ENCODE data around the gene AGAP1. TPM values are rescaled to one million over a fixed set of nuclear protein-coding genes. Genes with fewer than 3 reads are reported as not detected.
"Not testable (repeated sequence)": the region's sequence is repeated elsewhere in the genome, so short reads cannot be mapped to it uniquely, and the experiment has no call there.

The AGAP1 gene
- total RNA-seq, 1 donor from 2014 or later = 54.7 TPM

DNA sequence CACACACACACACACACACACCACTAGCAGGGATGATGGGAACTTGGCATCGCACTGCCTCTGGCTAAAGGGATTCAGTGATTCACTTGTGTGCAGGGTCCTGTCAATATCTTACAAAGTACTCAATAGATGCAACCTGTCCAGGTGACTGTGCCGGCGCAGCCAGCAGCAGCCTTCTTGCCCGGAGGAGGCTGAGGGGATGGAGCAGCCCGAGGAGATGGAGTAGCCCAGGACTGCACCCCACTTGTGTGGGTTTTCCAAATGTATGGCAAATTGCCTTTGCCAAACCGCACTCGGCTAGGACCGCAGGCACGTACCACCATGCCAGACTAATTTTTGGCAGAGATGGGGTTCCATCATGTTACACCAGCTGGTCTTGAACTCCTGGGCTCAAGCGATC lies 643.2 kb downstream of the AGAP1 start:
- H3K4me1 Mint-ChIP-seq = no peaks in the 10 kb centered on the region
- no peak overlapping the region for H3K27ac Mint-ChIP-seq (ENCODE audit: unreplicated experiment)
- TF ChIP-seq, protein P1, sequence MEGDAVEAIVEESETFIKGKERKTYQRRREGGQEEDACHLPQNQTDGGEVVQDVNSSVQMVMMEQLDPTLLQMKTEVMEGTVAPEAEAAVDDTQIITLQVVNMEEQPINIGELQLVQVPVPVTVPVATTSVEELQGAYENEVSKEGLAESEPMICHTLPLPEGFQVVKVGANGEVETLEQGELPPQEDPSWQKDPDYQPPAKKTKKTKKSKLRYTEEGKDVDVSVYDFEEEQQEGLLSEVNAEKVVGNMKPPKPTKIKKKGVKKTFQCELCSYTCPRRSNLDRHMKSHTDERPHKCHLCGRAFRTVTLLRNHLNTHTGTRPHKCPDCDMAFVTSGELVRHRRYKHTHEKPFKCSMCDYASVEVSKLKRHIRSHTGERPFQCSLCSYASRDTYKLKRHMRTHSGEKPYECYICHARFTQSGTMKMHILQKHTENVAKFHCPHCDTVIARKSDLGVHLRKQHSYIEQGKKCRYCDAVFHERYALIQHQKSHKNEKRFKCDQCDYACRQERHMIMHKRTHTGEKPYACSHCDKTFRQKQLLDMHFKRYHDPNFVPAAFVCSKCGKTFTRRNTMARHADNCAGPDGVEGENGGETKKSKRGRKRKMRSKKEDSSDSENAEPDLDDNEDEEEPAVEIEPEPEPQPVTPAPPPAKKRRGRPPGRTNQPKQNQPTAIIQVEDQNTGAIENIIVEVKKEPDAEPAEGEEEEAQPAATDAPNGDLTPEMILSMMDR (conservative IDR thresholded peaks at IDR 0.05) = no peak
- no peaks in the 10 kb centered on the region for H3K27me3 Mint-ChIP-seq (ENCODE audit: low read depth)
- no peaks in the 10 kb centered on the region for H3K9me3 Mint-ChIP-seq
- no peak for DNase-seq (ENCODE audit: low read depth, low spot score)
- no peak overlapping the region for H3K4me3 Mint-ChIP-seq
- H3K36me3 Mint-ChIP-seq (ENCODE audit: low read depth) = peaks cover 2% of the 10 kb centered on the region

DNA sequence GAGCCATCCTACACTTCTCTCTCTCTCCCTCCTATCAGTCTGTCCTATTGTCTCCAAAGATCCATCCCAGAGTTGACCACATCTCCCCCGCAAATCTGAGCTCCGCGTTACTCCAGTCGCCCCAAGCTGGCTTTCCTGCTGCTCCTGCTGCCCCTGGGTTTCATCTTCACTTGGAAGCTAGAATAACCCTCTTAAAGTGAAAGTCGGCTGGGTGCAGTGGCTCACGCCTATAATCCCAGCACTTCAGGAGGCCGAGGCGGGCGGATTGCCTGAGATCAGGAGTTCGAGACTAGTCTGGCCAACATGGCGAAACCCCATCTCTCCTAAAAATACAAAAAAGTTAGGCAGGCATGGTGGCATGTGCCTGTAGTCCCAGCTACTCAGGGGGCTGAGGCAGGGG lies 647.8 kb downstream of the AGAP1 start:
- not testable (repeated sequence) for H3K9me3 Mint-ChIP-seq; H3K36me3 Mint-ChIP-seq (ENCODE audit: low read depth)

DNA sequence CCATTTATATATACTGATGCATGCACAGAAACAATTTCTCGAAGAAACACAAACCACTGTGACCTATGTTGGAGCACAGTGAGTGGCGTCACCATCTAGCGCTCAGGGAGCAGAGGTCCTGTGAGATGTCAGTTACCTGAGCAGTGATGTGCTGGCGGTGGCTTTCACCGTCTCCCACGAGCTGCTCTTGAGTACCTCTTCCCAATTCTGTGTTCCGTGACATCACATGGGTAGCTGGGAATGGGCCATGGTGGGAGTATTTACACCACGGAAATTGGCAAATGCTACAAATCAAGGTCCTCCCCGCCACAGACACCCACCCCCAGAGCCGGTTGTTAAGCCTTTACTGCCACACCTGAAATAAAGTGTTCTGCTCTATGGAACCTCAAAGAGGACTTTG lies 650.0 kb downstream of the AGAP1 start:
- Mint-ChIP-seq H3K36me3 (ENCODE audit: low read depth) (peaks cover 3% of the 10 kb centered on the region), H3K4me3 (no peak overlapping the region), H3K27ac (ENCODE audit: unreplicated experiment) (no peak overlapping the region), H3K4me1 (peaks cover 10% of the 10 kb centered on the region), H3K27me3 (ENCODE audit: low read depth) (peaks cover 5% of the 10 kb centered on the region), H3K9me3 (no peaks in the 10 kb centered on the region)
- no peak for DNase-seq (ENCODE audit: low read depth, low spot score)
- TF ChIP-seq, protein P1 (conservative IDR thresholded peaks at IDR 0.05) = no peak

More for the DNA sequence above, 647.8 kb downstream of the AGAP1 start:
- H3K4me3 Mint-ChIP-seq; H3K27me3 Mint-ChIP-seq (ENCODE audit: low read depth); H3K27ac Mint-ChIP-seq (ENCODE audit: unreplicated experiment); DNase-seq (ENCODE audit: low read depth, low spot score); H3K4me1 Mint-ChIP-seq: not testable (repeated sequence)

DNA sequence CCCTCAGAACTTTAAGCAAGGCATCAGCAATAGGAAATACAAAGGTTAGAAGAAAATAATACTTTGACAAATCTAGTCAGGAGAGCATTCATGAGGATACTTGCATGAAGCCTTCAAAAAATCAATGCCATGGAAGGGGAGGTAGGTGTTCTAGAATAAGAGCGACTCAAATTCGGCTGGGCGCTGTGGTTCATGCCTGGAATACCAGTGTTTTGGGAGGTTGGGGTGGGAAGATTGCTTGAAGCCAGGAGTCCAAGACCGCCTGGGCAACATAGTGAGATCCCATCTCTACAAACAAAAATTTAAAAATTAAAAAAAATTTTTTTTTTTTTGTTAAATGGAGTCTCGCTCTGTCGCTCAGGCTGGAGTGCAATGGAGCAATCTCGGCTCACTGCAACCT lies 652.6 kb downstream of the AGAP1 start:
- Mint-ChIP-seq H3K4me1 (peaks cover 10% of the 10 kb centered on the region), H3K36me3 (ENCODE audit: low read depth) (peaks cover 3% of the 10 kb centered on the region), H3K27ac (ENCODE audit: unreplicated experiment) (no peak overlapping the region), H3K27me3 (ENCODE audit: low read depth) (peaks cover 8% of the 10 kb centered on the region), H3K4me3 (no peak overlapping the region), H3K9me3 (peaks cover 3% of the 10 kb centered on the region)
- TF ChIP-seq, protein P1 (conservative IDR thresholded peaks at IDR 0.05) = no peak
- DNase-seq (ENCODE audit: low read depth, low spot score) = no peak

DNA sequence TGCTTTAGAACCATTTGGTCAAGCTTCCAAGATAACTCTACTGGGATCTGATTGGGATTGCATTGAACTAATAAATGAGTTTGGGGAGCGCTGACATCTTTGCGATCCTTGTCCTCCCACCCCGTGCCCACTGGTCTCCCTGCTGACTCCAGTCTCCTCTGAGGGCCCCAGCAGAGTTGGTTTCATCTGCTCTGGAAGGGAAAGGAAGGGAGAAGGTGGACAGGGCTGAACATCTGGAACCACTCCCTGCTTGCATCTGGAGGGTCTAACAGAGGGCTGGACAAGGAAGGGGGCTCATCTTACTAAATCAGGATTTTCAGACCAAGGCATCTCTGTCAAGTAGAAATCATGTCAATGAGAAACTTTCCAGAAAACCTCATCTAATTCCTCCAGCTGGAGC lies 661.6 kb downstream of the AGAP1 start:
- peaks cover 51% of the 10 kb centered on the region for H3K27me3 Mint-ChIP-seq (ENCODE audit: low read depth)
- peaks cover 10% of the 10 kb centered on the region for H3K4me1 Mint-ChIP-seq
- H3K36me3 Mint-ChIP-seq (ENCODE audit: low read depth) = peaks cover 5% of the 10 kb centered on the region
- no peak for DNase-seq (ENCODE audit: low read depth, low spot score)
- TF ChIP-seq, protein P1 (conservative IDR thresholded peaks at IDR 0.05) = no peak
- H3K27ac Mint-ChIP-seq (ENCODE audit: unreplicated experiment) = no peak overlapping the region
- H3K9me3 Mint-ChIP-seq = peaks cover 5% of the 10 kb centered on the region
- no peak overlapping the region for H3K4me3 Mint-ChIP-seq

DNA sequence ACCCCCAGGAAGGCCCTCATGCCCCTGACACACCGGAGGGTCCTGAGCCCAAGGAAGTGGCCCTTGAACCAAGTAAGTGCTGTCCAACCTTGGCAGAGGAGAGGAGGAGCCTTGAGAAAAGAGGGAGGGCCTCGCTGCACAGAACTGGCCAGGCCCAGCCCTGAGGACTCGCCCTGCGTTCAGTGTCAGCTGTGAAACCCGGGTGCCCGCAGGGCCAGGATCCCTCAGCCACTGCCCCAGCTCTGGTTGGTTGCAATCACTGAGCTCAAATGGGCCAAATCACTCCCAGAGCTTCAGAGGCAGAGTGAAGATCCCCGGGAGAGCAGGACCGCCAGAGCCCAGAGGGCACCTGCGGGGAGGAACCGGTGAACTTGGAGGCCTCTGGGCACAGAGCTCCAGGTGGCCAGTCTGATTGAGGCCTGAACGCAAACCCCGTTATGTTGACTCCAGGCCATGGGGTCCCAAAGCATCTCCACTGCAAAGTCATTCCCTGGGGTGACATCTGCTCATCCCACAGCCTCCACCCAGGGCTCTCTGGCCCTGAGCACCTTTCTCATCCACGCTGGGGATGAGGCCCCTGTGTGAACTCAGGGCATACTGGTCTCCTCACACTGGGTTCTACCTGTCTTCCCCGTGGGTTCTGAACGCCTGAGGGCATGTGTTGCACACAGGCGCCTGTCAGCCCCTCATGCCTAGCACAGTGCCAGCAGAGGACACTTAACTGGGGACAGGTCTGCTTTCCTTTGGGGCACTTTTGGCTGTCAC lies 662.4 kb downstream of the AGAP1 start:
- peaks cover 5% of the 10 kb centered on the region for H3K36me3 Mint-ChIP-seq (ENCODE audit: low read depth)

More for the DNA sequence above, 662.4 kb downstream of the AGAP1 start:
- TF ChIP-seq, protein P1 (conservative IDR thresholded peaks at IDR 0.05) = no peak
- no peak overlapping the region for H3K4me3 Mint-ChIP-seq
- H3K4me1 Mint-ChIP-seq = peaks cover 10% of the 10 kb centered on the region
- peaks cover 5% of the 10 kb centered on the region for H3K9me3 Mint-ChIP-seq
- H3K27me3 Mint-ChIP-seq (ENCODE audit: low read depth) = peaks cover 57% of the 10 kb centered on the region
- no peak for DNase-seq (ENCODE audit: low read depth, low spot score)
- H3K27ac Mint-ChIP-seq (ENCODE audit: unreplicated experiment) = no peak overlapping the region

Data from neural crest cell (in vitro differentiated cells).